Endodermal cell (in vitro differentiated cells): Measurements from ENCODE around the gene RBL1. TPM values are rescaled to one million over a fixed set of nuclear protein-coding genes. Genes with fewer than 3 reads are reported as not detected.

ENCODE experiments used
- DNase-seq: peaks from one replicate; pipeline ENCODE4 v3.0.0-alpha.2; 2017
- H3K27ac ChIP-seq: 2 replicates; pipeline ENCODE4 v1.5.1; 2013; ENCODE audit warnings: mild to moderate bottlenecking, low read depth, low read length, moderate library complexity
- H3K27me3 ChIP-seq: 2 replicates; pipeline ENCODE4 v1.6.1; 2013; ENCODE audit warnings: mild to moderate bottlenecking, low read length, moderate library complexity; ENCODE audit not compliant: insufficient read depth, control insufficient read depth, poor library complexity, severe bottlenecking
- H3K36me3 ChIP-seq: 2 replicates; pipeline ENCODE4 v1.7.0; 2013; ENCODE audit warnings: mild to moderate bottlenecking, low read length, moderate library complexity; ENCODE audit not compliant: control insufficient read depth, insufficient read depth
- H3K4me1 ChIP-seq: one replicate; pipeline ENCODE4 v1.7.0; 2013; ENCODE audit warnings: low read length; ENCODE audit not compliant: control insufficient read depth, insufficient read depth
- H3K4me3 ChIP-seq: 2 replicates; pipeline ENCODE4 v1.5.1; 2013; ENCODE audit warnings: mild to moderate bottlenecking, low read length, moderate library complexity
- H3K9ac ChIP-seq: 2 replicates; pipeline ENCODE4 v1.6.1; 2013; ENCODE audit warnings: mild to moderate bottlenecking, low read length, moderate library complexity; ENCODE audit not compliant: poor library complexity, severe bottlenecking; ENCODE audit errors: extremely low read depth
- H3K9me3 ChIP-seq: 2 replicates; pipeline ENCODE4 v1.6.1; 2013; ENCODE audit warnings: mild to moderate bottlenecking, low read length, moderate library complexity; ENCODE audit not compliant: control insufficient read depth
- H3K27ac Mint-ChIP-seq: 2 replicates; pipeline ENCODE4 v1.8.0; 2020; ENCODE audit warnings: mixed read lengths
- H3K27me3 Mint-ChIP-seq: 2 replicates; pipeline ENCODE4 v1.8.0; 2021; ENCODE audit warnings: mild to moderate bottlenecking, mixed read lengths; ENCODE audit not compliant: insufficient read depth
- H3K36me3 Mint-ChIP-seq: 2 replicates; pipeline ENCODE4 v1.8.0; 2020; ENCODE audit warnings: low read depth, mixed read lengths
- H3K4me1 Mint-ChIP-seq: 2 replicates; pipeline ENCODE4 v1.8.0; 2020; ENCODE audit warnings: mixed read lengths
- H3K4me3 Mint-ChIP-seq: 2 replicates; pipeline ENCODE4 v1.8.0; 2020; ENCODE audit warnings: mild to moderate bottlenecking, moderate library complexity, mixed read lengths
- H3K9me3 Mint-ChIP-seq: 2 replicates; pipeline ENCODE4 v1.8.0; 2020; ENCODE audit warnings: mild to moderate bottlenecking, mixed read lengths
- WGBS, 2 experiments: methylation state at CpG; one replicate each; pipeline versions ENCODE4 v1.1.5 to v1.1.7; 2013; ENCODE audit warnings: missing lambda C conversion rate in 2 of 2, mixed read lengths in 1 of 2; ENCODE audit not compliant: insufficient coverage in 1 of 2, insufficient read length in 1 of 2; 5-methylcytosine and 5-hydroxymethylcytosine counted together
- long read RNA-seq, 4 experiments: library from polyadenylated mRNA in 2 of 4; library from RNA in 1 of 4; library from capped mRNA in 1 of 4; stranded (forward) in 3 of 4; unstranded in 1 of 4; transcript quantifications; one replicate each; pipeline ENCODE4 v2.0.0, GENCODE V29; 2020 to 2021; ENCODE audit warnings: inconsistent platforms in 1 of 4
- polyA plus RNA-seq, 2 experiments: library from polyadenylated mRNA; stranded (reverse); fragments of 50-300 nt; gene quantifications; one replicate each; pipeline ENCODE4 v1.2.3, GENCODE V29; 2013
- total RNA-seq, 2 donors: library from RNA; stranded (reverse); fragmentation: NEBNext Ultra II Directional in 1 of 2; extraction: Animal tissue kit (Norgen Biotek cat#: 25700) in 1 of 2; gene quantifications; 2 replicates in 1 of 2; 3 replicates in 1 of 2; pipeline ENCODE4 v1.2.1, GENCODE V29; 2021
- TF ChIP-seq, protein P1 (sequence below): fragments of 200-600 bp; sonication (generic); conservative IDR thresholded peaks from 2 replicates; pipeline ENCODE4 v1.5.0; 2021; ENCODE audit warnings: antibody characterized with exemption, mild to moderate bottlenecking

Gene RBL1
- total RNA-seq, result 10 to 100 TPM; 11.4 to 16.7 TPM
- 12.8 TPM for polyA plus RNA-seq (2013, experiment 1 of 2)
- polyA plus RNA-seq (2013, experiment 2 of 2), result 13.7 TPM
- long read RNA-seq, experiment 1, partial matches to known transcripts, result 0 of 1 reads
- long read RNA-seq, experiment 1, other reads (novel, unspliced or antisense), result 1 of 1 reads
- long read RNA-seq, experiment 2, full-length matches to known transcripts, result 4 of 17 reads
- long read RNA-seq, experiment 2, partial matches to known transcripts, result 4 of 17 reads
- long read RNA-seq, experiment 2, other reads (novel, unspliced or antisense), result 9 of 17 reads
- long read RNA-seq, experiment 3, full-length matches to known transcripts, result 6 of 20 reads
- long read RNA-seq, experiment 3, partial matches to known transcripts, result 6 of 20 reads
- long read RNA-seq, experiment 3, other reads (novel, unspliced or antisense), result 8 of 20 reads
- long read RNA-seq, experiment 4, partial matches to known transcripts, result 2 of 4 reads
- long read RNA-seq, experiment 4, other reads (novel, unspliced or antisense), result 2 of 4 reads

DNA sequence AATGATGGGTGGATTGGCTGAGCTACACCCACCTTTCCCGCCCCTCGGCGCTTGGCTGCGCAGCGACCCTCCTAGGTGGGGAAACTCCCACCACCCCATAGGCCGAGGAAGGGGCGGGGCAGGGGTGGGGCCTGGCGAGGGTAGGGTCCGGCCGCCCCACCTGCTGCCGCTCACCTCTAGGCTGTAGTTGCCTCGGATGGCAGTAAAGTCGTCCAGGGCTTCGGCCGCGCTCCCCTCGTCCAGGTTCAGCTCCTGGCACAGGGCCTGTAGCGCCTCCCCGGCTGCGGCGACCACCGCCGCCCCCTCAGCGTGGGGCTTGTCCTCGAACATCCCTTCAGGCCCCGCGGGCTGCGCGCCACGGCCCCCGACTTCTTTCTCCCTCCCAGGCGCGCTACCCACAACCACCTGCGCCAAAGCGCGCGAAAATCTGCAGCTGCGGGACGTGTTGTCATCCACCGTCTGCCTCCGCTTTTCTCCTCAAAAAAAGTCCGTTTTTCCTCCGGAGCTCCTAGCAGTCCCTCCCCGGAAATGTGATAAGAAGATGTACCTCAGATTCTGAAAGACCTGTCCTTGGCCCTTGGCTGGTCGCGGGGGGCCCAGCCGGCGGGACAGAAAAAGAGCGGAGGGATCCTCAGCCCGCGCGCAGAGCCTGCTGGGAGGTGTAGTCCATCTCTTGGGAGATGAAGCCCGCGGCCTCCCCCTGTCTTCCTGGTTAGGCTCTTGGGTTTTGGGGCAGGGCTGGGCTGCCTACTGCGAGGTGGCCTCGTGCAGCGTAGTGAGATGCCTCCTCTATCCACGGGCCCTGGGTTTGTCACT is at the start of gene RBL1:
Gene RBL1 (minus strand): TSS at position 399 of the 816 bp plus-strand sequence. CDS start 69 bp downstream, at position 330.
- H3K9me3 Mint-ChIP-seq, result no peaks in the 10 kb centered on the region
- Histone ChIP-seq H3K4me3 (peak within 1 kb of the TSS; percentile 82), H3K36me3 (no peaks in the 10 kb centered on the region), H3K9me3 (no peaks in the 10 kb centered on the region), H3K9ac (peak within 1 kb of the TSS; percentile 93), H3K27ac (peak within 1 kb of the TSS; percentile 99), H3K4me1 (peaks cover 2% of the 10 kb centered on the region), H3K27me3 (no peaks in the 10 kb centered on the region)
- H3K4me3 Mint-ChIP-seq, result peak within 1 kb of the TSS; percentile 89
- H3K36me3 Mint-ChIP-seq, result peaks cover 22% of the 10 kb centered on the region
- 0 to 1% methylated on average over 14 to 58 of the region's 58 CpGs for WGBS, 2 experiments
- peak; percentile 97 for DNase-seq
- H3K4me1 Mint-ChIP-seq, result peaks cover 4% of the 10 kb centered on the region
- H3K27ac Mint-ChIP-seq, result peak within 1 kb of the TSS; percentile 100
- no peaks in the 10 kb centered on the region for H3K27me3 Mint-ChIP-seq
- TF ChIP-seq, protein P1, sequence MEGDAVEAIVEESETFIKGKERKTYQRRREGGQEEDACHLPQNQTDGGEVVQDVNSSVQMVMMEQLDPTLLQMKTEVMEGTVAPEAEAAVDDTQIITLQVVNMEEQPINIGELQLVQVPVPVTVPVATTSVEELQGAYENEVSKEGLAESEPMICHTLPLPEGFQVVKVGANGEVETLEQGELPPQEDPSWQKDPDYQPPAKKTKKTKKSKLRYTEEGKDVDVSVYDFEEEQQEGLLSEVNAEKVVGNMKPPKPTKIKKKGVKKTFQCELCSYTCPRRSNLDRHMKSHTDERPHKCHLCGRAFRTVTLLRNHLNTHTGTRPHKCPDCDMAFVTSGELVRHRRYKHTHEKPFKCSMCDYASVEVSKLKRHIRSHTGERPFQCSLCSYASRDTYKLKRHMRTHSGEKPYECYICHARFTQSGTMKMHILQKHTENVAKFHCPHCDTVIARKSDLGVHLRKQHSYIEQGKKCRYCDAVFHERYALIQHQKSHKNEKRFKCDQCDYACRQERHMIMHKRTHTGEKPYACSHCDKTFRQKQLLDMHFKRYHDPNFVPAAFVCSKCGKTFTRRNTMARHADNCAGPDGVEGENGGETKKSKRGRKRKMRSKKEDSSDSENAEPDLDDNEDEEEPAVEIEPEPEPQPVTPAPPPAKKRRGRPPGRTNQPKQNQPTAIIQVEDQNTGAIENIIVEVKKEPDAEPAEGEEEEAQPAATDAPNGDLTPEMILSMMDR, result peak; percentile 44

DNA sequence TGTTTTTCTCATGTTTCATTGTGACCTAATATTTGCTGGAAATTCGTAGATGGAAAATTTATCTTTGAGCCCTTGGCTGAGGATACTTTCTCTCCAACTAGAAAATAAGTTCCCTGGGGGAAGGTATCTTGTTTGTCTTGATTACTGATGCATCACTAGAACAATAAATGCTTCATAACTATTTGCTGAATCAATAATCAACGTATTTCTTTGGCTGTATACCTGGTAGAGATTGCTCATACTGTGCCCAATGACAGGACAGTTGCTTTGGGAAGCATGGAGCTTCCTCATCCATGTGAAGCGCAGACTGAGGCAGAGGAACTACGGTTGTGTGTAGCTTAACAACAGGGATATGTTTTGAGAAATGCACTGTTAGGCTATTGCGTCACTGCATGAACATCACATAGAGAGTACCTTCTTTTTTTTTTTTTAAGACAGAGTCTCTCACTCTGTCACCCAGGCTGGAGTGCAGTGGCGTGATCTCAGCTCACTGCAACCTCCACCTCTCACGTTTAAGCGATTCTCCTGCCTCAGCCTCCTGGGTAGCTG is 49.1 kb upstream of the RBL1 start:
- WGBS, 2 experiments, result 95 to 97% methylated on average over 5 to 8 of the region's 8 CpGs
- Mint-ChIP-seq H3K4me3 (no peak overlapping the region), H3K36me3 (no peaks in the 10 kb centered on the region), H3K9me3 (peaks cover 10% of the 10 kb centered on the region), H3K27me3 (no peaks in the 10 kb centered on the region), H3K4me1 (no peaks in the 10 kb centered on the region), H3K27ac (no peak overlapping the region)
- Histone ChIP-seq H3K9me3 (no peaks in the 10 kb centered on the region), H3K4me3 (no peak overlapping the region), H3K27ac (no peak overlapping the region), H3K27me3 (no peaks in the 10 kb centered on the region), H3K9ac (no peak overlapping the region), H3K4me1 (no peaks in the 10 kb centered on the region), H3K36me3 (no peaks in the 10 kb centered on the region)
- DNase-seq, result no peak
- TF ChIP-seq, protein P1, result no peak

DNA sequence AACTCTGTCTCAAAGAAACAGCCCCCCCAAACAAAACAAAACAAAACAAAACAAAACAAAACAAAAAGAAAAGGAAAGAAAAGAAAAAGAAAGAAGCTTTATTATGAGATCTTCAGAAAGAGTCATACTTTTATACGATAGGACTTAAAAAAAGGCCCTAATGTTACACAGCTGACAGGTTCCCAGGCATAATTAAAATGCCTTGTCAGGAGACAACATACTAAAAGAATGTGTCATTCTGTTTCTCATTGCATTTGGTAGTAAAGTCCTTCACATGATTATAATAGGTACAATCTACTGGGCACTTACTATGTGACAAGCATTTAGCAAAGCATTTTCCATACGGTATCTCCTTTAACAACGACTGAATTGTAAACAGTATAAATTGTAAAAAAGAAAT is 46.9 kb upstream of the RBL1 start:
- H3K9ac ChIP-seq, result no peak overlapping the region
- 98 to 100% methylated on average over 1 to 3 of the region's 3 CpGs for WGBS, 2 experiments
- no peak overlapping the region for H3K4me3 ChIP-seq
- no peaks in the 10 kb centered on the region for H3K4me1 Mint-ChIP-seq
- TF ChIP-seq, protein P1, result no peak
- no peak overlapping the region for H3K27ac Mint-ChIP-seq
- no peaks in the 10 kb centered on the region for H3K27me3 Mint-ChIP-seq
- H3K4me3 Mint-ChIP-seq, result no peak overlapping the region
- no peaks in the 10 kb centered on the region for H3K9me3 Mint-ChIP-seq
- H3K27ac ChIP-seq, result no peak overlapping the region
- DNase-seq, result no peak
- no peaks in the 10 kb centered on the region for H3K9me3 ChIP-seq
- no peaks in the 10 kb centered on the region for H3K27me3 ChIP-seq
- H3K36me3 Mint-ChIP-seq, result no peaks in the 10 kb centered on the region
- H3K36me3 ChIP-seq, result no peaks in the 10 kb centered on the region
- no peaks in the 10 kb centered on the region for H3K4me1 ChIP-seq
